PC-3 (cell line): ENCODE results near the gene B4GALNT4.

ENCODE experiments used
- CTCF ChIP-seq: fragments of 300-600 bp; sonication (generic); conservative IDR thresholded peaks from 2 replicates; pipeline ENCODE4 v1.5.1; 2017; ENCODE audit warnings: antibody characterized with exemption, low read depth, mild to moderate bottlenecking, low read length
- EZH2 ChIP-seq: fragments of 300-600 bp; sonication (generic); IDR thresholded peaks from one replicate; pipeline ENCODE4 v1.6.1; 2017; ENCODE audit warnings: antibody characterized with exemption, mild to moderate bottlenecking, low read length; ENCODE audit not compliant: unreplicated experiment

GRCh38 chr11:416051-416756 lies 46.9 kb downstream of the B4GALNT4 start:
- TF ChIP-seq CTCF (no peak), EZH2 (no peak)
